ENCODE measurements around the gene MYOF. TPM values are rescaled to one million over a fixed set of nuclear protein-coding genes. Genes with fewer than 3 reads are reported as not detected.
A peak's percentile ranks its signal among the peaks of the same experiment; 100 is the strongest.
"Not testable (repeated sequence)": the region's sequence is repeated elsewhere in the genome, so short reads cannot be mapped to it uniquely, and the experiment has no call there.

MYOF gene
- total and polyA plus RNA-seq, 2 donors from 2014 or later, result 11.5 to 134 TPM

GRCh38 chr10:93290661-93291354 lies 191.3 kb downstream of the MYOF start:
- no peak overlapping the region for H3K27ac ChIP-seq (ENCODE audit: low read depth in 2 of 2, low read length in 2 of 2)
- no peaks in the 10 kb centered on the region for H3K36me3 ChIP-seq (ENCODE audit: control insufficient read depth in 2 of 3, insufficient read depth in 3 of 3, low read length in 3 of 3)
- H3K4me1 ChIP-seq (ENCODE audit: control insufficient read depth in 2 of 3, insufficient read depth in 2 of 3, low read depth in 1 of 3, low read length in 3 of 3), result no peaks in the 10 kb centered on the region
- DNase-seq, result no peak
- no peaks in the 10 kb centered on the region for H3K27me3 ChIP-seq (ENCODE audit: control insufficient read depth, insufficient read depth, low read length)
- no peaks in the 10 kb centered on the region for H3K9me3 ChIP-seq (ENCODE audit: control insufficient read depth in 2 of 3, insufficient read depth in 1 of 3, low read length in 3 of 3)
- no peak overlapping the region for H3K9ac ChIP-seq (ENCODE audit: low read length in 3 of 3)
- intact Hi-C loops (cut with DNase I), result loop anchor here (10.0 kb wide), 1 partner anchor 176 kb away; no protein-coding TSS in a partner anchor
- TF ChIP-seq CTCF (IDR thresholded peaks at IDR 0.05; ENCODE audit: borderline replicate concordance, extremely low read depth, insufficient read depth), result no peak
- no peak overlapping the region for H3K4me3 ChIP-seq (ENCODE audit: low read length in 3 of 3)
- no peak for FAIRE-seq

GRCh38 chr10:93288679-93289634 lies 193.2 kb downstream of the MYOF start:
- Histone ChIP-seq H3K4me1 (ENCODE audit: control insufficient read depth in 2 of 3, insufficient read depth in 2 of 3, low read depth in 1 of 3, low read length in 3 of 3) (no peaks in the 10 kb centered on the region), H3K9me3 (ENCODE audit: control insufficient read depth in 2 of 3, insufficient read depth in 1 of 3, low read length in 3 of 3) (no peaks in the 10 kb centered on the region), H3K36me3 (ENCODE audit: control insufficient read depth in 2 of 3, insufficient read depth in 3 of 3, low read length in 3 of 3) (no peaks in the 10 kb centered on the region), H3K9ac (ENCODE audit: low read length in 3 of 3) (no peak overlapping the region), H3K27me3 (ENCODE audit: control insufficient read depth, insufficient read depth, low read length) (no peaks in the 10 kb centered on the region), H3K4me3 (ENCODE audit: low read length in 3 of 3) (no peak overlapping the region), H3K27ac (ENCODE audit: low read depth in 2 of 2, low read length in 2 of 2) (no peak overlapping the region)
- FAIRE-seq (peak; percentile 62), DNase-seq (peak in 4 of 5 donors; percentile 83 to 91 (median 88))
- TF ChIP-seq CTCF (IDR thresholded peaks at IDR 0.05; ENCODE audit: borderline replicate concordance, extremely low read depth, insufficient read depth), result peak; percentile 81
- intact Hi-C loops (cut with DNase I), result no loop called here

GRCh38 chr10:93287775-93288174 lies 194.4 kb downstream of the MYOF start:
- no peak overlapping the region for H3K4me3 ChIP-seq (ENCODE audit: low read length in 3 of 3)
- H3K36me3 ChIP-seq (ENCODE audit: control insufficient read depth in 2 of 3, insufficient read depth in 3 of 3, low read length in 3 of 3), result no peaks in the 10 kb centered on the region
- no peak overlapping the region for H3K9ac ChIP-seq (ENCODE audit: low read length in 3 of 3)
- intact Hi-C loops (cut with DNase I), result no loop called here
- H3K27ac ChIP-seq (ENCODE audit: low read depth in 2 of 2, low read length in 2 of 2), result no peak overlapping the region
- DNase-seq, result peak in 3 of 5 donors; percentile 29 to 52 (median 52)
- no peaks in the 10 kb centered on the region for H3K9me3 ChIP-seq (ENCODE audit: control insufficient read depth in 2 of 3, insufficient read depth in 1 of 3, low read length in 3 of 3)
- H3K4me1 ChIP-seq (ENCODE audit: control insufficient read depth in 2 of 3, insufficient read depth in 2 of 3, low read depth in 1 of 3, low read length in 3 of 3), result no peaks in the 10 kb centered on the region
- no peaks in the 10 kb centered on the region for H3K27me3 ChIP-seq (ENCODE audit: control insufficient read depth, insufficient read depth, low read length)
- no peak for FAIRE-seq
- no peak for TF ChIP-seq CTCF (IDR thresholded peaks at IDR 0.05; ENCODE audit: borderline replicate concordance, extremely low read depth, insufficient read depth)

- intact Hi-C loops (cut with DNase I); H3K27ac ChIP-seq (ENCODE audit: low read depth in 2 of 2, low read length in 2 of 2); H3K9ac ChIP-seq (ENCODE audit: low read length in 3 of 3); H3K4me1 ChIP-seq (ENCODE audit: control insufficient read depth in 2 of 3, insufficient read depth in 2 of 3, low read depth in 1 of 3, low read length in 3 of 3); DNase-seq; H3K36me3 ChIP-seq (ENCODE audit: control insufficient read depth in 2 of 3, insufficient read depth in 3 of 3, low read length in 3 of 3); H3K27me3 ChIP-seq (ENCODE audit: control insufficient read depth, insufficient read depth, low read length); FAIRE-seq; H3K9me3 ChIP-seq (ENCODE audit: control insufficient read depth in 2 of 3, insufficient read depth in 1 of 3, low read length in 3 of 3); H3K4me3 ChIP-seq (ENCODE audit: low read length in 3 of 3): not testable (repeated sequence)
Measured at GRCh38 chr10:93284246-93284645, 197.9 kb downstream of the MYOF start.

All from kidney (tissue), 14 donors.